SIG-M5 (cell line): ENCODE results near the gene NUP35.

Experiments
- DNase-seq: peaks from one replicate; lab custom pipeline; 2025; lab: John Stamatoyannopoulos, UW

NUP35 gene

GRCh38 chr2:183209395-183210028, 85.3 kb downstream of the NUP35 start:
- DNase-seq: no peak
